Activated B cell treated with CpG ODN at 0.5 μM for 24 hours (primary cell): ENCODE data around the gene DAB2. TPM values are rescaled to one million over a fixed set of nuclear protein-coding genes. Genes with fewer than 3 reads are reported as not detected.

Experiments
- ATAC-seq: fragments of 200-7000 bp; cut with Tn5 transposase; one replicate; pipeline ENCODE4 v1.10.0; 2021; ENCODE audit warnings: low read depth, mild to moderate bottlenecking, moderate library complexity
- CTCF ChIA-PET: fragments of 350-600 bp; sonication (Branson Sonifier 250); formaldehyde crosslinking; loops from one replicate; lab custom pipeline; 2021; ENCODE audit warnings: antibody characterized with exemption; lab: Charles Lee
- POLR2A ChIA-PET: fragments of 350-600 bp; sonication (Branson Sonifier 250); formaldehyde crosslinking; loops from one replicate; lab custom pipeline; 2021; ENCODE audit warnings: antibody characterized with exemption; lab: Charles Lee
- DNase-seq: peaks from one replicate; pipeline ENCODE4 v3.0.0; 2022
- H3K27ac Mint-ChIP-seq: one replicate; pipeline ENCODE4 v1.8.0; 2020; ENCODE audit warnings: mixed read lengths
- H3K27me3 Mint-ChIP-seq: one replicate; pipeline ENCODE4 v1.8.0; 2021; ENCODE audit warnings: mixed read lengths
- H3K36me3 Mint-ChIP-seq: one replicate; pipeline ENCODE4 v1.8.0; 2021; ENCODE audit warnings: low read depth, mixed read lengths
- H3K4me1 Mint-ChIP-seq: one replicate; pipeline ENCODE4 v1.8.0; 2021; ENCODE audit warnings: mixed read lengths
- H3K4me3 Mint-ChIP-seq: one replicate; pipeline ENCODE4 v1.8.0; 2020; ENCODE audit warnings: mild to moderate bottlenecking, mixed read lengths
- H3K9me3 Mint-ChIP-seq: one replicate; pipeline ENCODE4 v1.8.0; 2020; ENCODE audit warnings: mixed read lengths
- CTCF ChIP-seq: fragments of 200-600 bp; IDR thresholded peaks from one replicate; pipeline ENCODE4 v1.8.0; 2022; ENCODE audit warnings: antibody characterized with exemption, mild to moderate bottlenecking
- intact Hi-C: fragments of 100-400 bp; cut with micrococcal nuclease; formaldehyde crosslinking; loops from one replicate; pipeline ENCODE4 v1.15.1; 2024
- total RNA-seq: library from RNA; stranded (reverse); gene quantifications from 2 replicates; pipeline ENCODE4 v1.2.3, GENCODE V29; 2022

Gene DAB2
- total RNA-seq, 1 donor from 2014 or later = not detected

- DNase-seq (no peak), ATAC-seq (no peak)
- Mint-ChIP-seq H3K4me3 (no peak overlapping the region), H3K9me3 (no peaks in the 10 kb centered on the region), H3K4me1 (no peaks in the 10 kb centered on the region), H3K27ac (no peak overlapping the region), H3K27me3 (no peaks in the 10 kb centered on the region), H3K36me3 (no peaks in the 10 kb centered on the region)
- CTCF ChIA-PET = no interaction called here
- intact Hi-C loops = no loop called here
- TF ChIP-seq CTCF = no peak
- POLR2A ChIA-PET = no interaction called here
Observed at GRCh38 chr5:39443911-39444310, 19.1 kb upstream of the DAB2 start.

- ATAC-seq = no peak
- no peak overlapping the region for H3K27ac Mint-ChIP-seq
- POLR2A ChIA-PET = no interaction called here
Observed at GRCh38 chr5:39442991-39443390, 18.2 kb upstream of the DAB2 start.

GRCh38 chr5:39441838-39442237 lies 17.1 kb upstream of the DAB2 start:
- no peak overlapping the region for H3K4me3 Mint-ChIP-seq
- H3K27ac Mint-ChIP-seq = no peak overlapping the region
- H3K36me3 Mint-ChIP-seq = no peaks in the 10 kb centered on the region
- no peaks in the 10 kb centered on the region for H3K4me1 Mint-ChIP-seq
- intact Hi-C loops = no loop called here
- ATAC-seq = no peak
- DNase-seq = no peak
- ChIA-PET POLR2A (no interaction called here), CTCF (interaction anchor here (1.6 kb wide), 1 partner anchor 17 kb away, joined by 5 read pairs; the partner anchor contains the start of gene DAB2)
- no peaks in the 10 kb centered on the region for H3K9me3 Mint-ChIP-seq
- H3K27me3 Mint-ChIP-seq = peaks cover 5% of the 10 kb centered on the region
- TF ChIP-seq CTCF = no peak

More at GRCh38 chr5:39442991-39443390, 18.2 kb upstream of the DAB2 start:
- no peaks in the 10 kb centered on the region for H3K27me3 Mint-ChIP-seq
- no peaks in the 10 kb centered on the region for H3K9me3 Mint-ChIP-seq
- no peak for TF ChIP-seq CTCF
- H3K36me3 Mint-ChIP-seq = no peaks in the 10 kb centered on the region
- intact Hi-C loops = no loop called here
- no peak overlapping the region for H3K4me3 Mint-ChIP-seq
- no peaks in the 10 kb centered on the region for H3K4me1 Mint-ChIP-seq
- CTCF ChIA-PET = no interaction called here
- DNase-seq = no peak

- Mint-ChIP-seq H3K9me3 (no peaks in the 10 kb centered on the region), H3K4me1 (no peaks in the 10 kb centered on the region), H3K4me3 (no peak overlapping the region), H3K27ac (no peak overlapping the region), H3K36me3 (no peaks in the 10 kb centered on the region), H3K27me3 (peaks cover 5% of the 10 kb centered on the region)
- DNase-seq (no peak), ATAC-seq (no peak)
- TF ChIP-seq CTCF = no peak
- ChIA-PET CTCF (interaction anchor here (1.6 to 1.9 kb wide), 2 partner anchors 16 to 65 kb away, joined by 5 read pairs; partner anchors contain the start of gene DAB2), POLR2A (no interaction called here)
- intact Hi-C loops = no loop called here
Observed at GRCh38 chr5:39440958-39441624, 16.3 kb upstream of the DAB2 start.

GRCh38 chr5:39440192-39440957 lies 15.6 kb upstream of the DAB2 start:
- ChIA-PET CTCF (interaction anchor here (1.6 to 1.9 kb wide), 2 partner anchors 16 to 64 kb away, joined by 5 read pairs; partner anchors contain the start of gene DAB2), POLR2A (no interaction called here)
- Mint-ChIP-seq H3K4me3 (no peak overlapping the region), H3K27me3 (peaks cover 5% of the 10 kb centered on the region), H3K36me3 (no peaks in the 10 kb centered on the region), H3K4me1 (no peaks in the 10 kb centered on the region), H3K9me3 (no peaks in the 10 kb centered on the region), H3K27ac (no peak overlapping the region)
- no peak for TF ChIP-seq CTCF
- intact Hi-C loops = no loop called here
- DNase-seq (no peak), ATAC-seq (no peak)
